Glutamatergic neuron (in vitro differentiated cells): ENCODE measurements around the gene ANTKMT. TPM values are rescaled to one million over a fixed set of nuclear protein-coding genes. Genes with fewer than 3 reads are reported as not detected.
A peak's percentile ranks its signal among the peaks of the same experiment; 100 is the strongest.

ENCODE experiments used
- DNase-seq: peaks from one replicate; pipeline ENCODE4 v3.0.0; 2022
- H3K27ac Mint-ChIP-seq: one replicate; pipeline ENCODE4 v1.8.0; 2020; ENCODE audit warnings: mild to moderate bottlenecking, mixed read lengths, inconsistent platforms; ENCODE audit not compliant: unreplicated experiment
- H3K27me3 Mint-ChIP-seq: one replicate; pipeline ENCODE4 v1.8.0; 2020; ENCODE audit warnings: mild to moderate bottlenecking, moderate library complexity, mixed read lengths, inconsistent platforms; ENCODE audit not compliant: unreplicated experiment
- H3K36me3 Mint-ChIP-seq: one replicate; pipeline ENCODE4 v1.8.0; 2020; ENCODE audit warnings: mild to moderate bottlenecking, mixed read lengths, inconsistent platforms; ENCODE audit not compliant: unreplicated experiment
- H3K4me1 Mint-ChIP-seq: one replicate; pipeline ENCODE4 v1.8.0; 2020; ENCODE audit warnings: mild to moderate bottlenecking, low read depth, mixed read lengths, inconsistent platforms; ENCODE audit not compliant: unreplicated experiment
- H3K4me3 Mint-ChIP-seq: one replicate; pipeline ENCODE4 v1.8.0; 2020; ENCODE audit warnings: mild to moderate bottlenecking, mixed read lengths, inconsistent platforms; ENCODE audit not compliant: unreplicated experiment
- H3K9me3 Mint-ChIP-seq: one replicate; pipeline ENCODE4 v1.8.0; 2020; ENCODE audit warnings: mild to moderate bottlenecking, moderate library complexity, mixed read lengths, inconsistent platforms; ENCODE audit not compliant: unreplicated experiment
- CTCF ChIP-seq: fragments of 200-600 bp; sonication (generic); IDR thresholded peaks from one replicate; pipeline ENCODE4 v1.5.0; 2021; ENCODE audit not compliant: partially characterized antibody, unreplicated experiment
- total RNA-seq: library from RNA; stranded (reverse); fragmentation: NEBNext Ultra II Directional; extraction: Animal tissue kit (Norgen Biotek cat#: 25700); gene quantifications from one replicate; pipeline ENCODE4 v1.2.1, GENCODE V29; 2021; ENCODE audit not compliant: unreplicated experiment

ANTKMT gene
- total RNA-seq, 1 donor from 2014 or later = 61.1 TPM

DNA sequence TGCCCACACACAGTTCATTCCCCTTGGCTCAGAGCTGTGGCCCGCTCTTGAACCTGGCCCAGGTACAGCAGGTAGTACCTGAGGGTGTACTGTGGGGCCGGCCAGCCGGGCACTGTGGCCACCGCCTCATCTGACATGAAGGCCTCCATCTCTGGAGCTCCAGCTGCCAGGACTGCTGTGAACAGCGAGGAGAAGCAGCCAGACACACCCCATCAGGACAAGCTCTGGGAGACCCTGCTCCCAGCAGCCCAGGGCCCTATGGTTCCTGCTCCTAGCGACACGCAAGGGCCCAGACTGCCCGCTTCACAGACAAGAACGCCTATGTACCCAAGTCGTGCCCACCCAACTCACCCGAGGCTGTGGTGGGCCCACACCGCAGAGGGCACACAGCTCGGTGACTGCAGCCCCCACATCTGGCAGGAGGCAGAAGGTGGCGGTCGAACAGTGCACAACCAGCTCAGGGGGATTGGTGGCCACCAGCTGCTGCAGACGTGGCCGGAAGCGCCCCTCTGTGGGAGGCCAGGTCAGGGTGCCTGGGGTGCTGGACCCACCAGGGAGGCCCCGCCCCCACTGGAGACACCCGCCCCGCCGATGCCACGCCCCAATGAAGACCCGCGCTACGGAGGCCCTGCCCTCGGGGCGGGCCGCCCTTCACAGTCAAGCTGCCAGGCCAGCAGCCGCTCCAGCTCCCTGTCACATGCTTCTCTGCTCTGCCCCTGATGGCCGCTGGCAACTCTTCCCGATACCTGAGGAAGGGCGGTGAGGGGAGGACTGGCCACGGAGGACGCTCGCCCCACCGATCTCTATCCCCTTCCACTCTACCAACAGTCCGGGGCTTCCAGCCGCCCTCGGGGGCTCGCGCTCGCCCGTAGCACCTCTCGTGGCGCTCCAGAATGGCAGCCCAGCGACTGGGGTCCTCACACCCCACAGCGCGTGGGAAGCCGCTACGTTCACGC lies 41.8 kb upstream of the ANTKMT start:
- Mint-ChIP-seq H3K9me3 (peaks cover 7% of the 10 kb centered on the region), H3K4me3 (peak overlapping the region; percentile 82), H3K36me3 (no peaks in the 10 kb centered on the region), H3K27ac (peak overlapping the region; percentile 73), H3K27me3 (peaks cover 11% of the 10 kb centered on the region), H3K4me1 (peaks cover 9% of the 10 kb centered on the region)
- TF ChIP-seq CTCF = no peak
- DNase-seq = peak; percentile 79

- peak; percentile 94 for DNase-seq
- H3K9me3 Mint-ChIP-seq = peaks cover 6% of the 10 kb centered on the region
- H3K4me3 Mint-ChIP-seq = peak within 1 kb of the TSS; percentile 84
- H3K4me1 Mint-ChIP-seq = peaks cover 9% of the 10 kb centered on the region
- peaks cover 11% of the 10 kb centered on the region for H3K27me3 Mint-ChIP-seq
- TF ChIP-seq CTCF = no peak
- H3K27ac Mint-ChIP-seq = peak within 1 kb of the TSS; percentile 72
- H3K36me3 Mint-ChIP-seq = no peaks in the 10 kb centered on the region
These were observed 40.9 kb upstream of the ANTKMT start, which contains the start of gene STUB1 for GRCh38 chr16:679814-680624. STUB1 (plus strand) TSS chr16:680410; CDS start chr16:680526, 116 bp downstream.

DNA sequence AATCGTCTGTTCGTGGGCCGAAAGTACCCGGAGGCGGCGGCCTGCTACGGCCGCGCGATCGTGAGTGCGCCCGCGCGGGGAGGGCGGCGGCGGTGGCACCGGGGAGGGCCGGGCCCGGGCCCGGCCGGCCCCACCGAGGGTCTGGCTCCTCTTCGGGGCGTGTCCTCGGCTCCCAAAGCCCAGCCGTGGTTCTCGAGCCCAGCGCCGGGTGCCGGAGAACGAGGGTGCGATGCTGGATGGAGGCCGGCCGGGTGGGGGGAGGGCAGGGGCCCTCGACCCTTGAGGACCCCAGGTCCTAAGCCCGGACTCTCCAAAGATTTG lies 40.4 kb upstream of the ANTKMT start:
- Mint-ChIP-seq H3K27ac (no peak overlapping the region), H3K36me3 (no peaks in the 10 kb centered on the region)
- no peak for TF ChIP-seq CTCF

DNA sequence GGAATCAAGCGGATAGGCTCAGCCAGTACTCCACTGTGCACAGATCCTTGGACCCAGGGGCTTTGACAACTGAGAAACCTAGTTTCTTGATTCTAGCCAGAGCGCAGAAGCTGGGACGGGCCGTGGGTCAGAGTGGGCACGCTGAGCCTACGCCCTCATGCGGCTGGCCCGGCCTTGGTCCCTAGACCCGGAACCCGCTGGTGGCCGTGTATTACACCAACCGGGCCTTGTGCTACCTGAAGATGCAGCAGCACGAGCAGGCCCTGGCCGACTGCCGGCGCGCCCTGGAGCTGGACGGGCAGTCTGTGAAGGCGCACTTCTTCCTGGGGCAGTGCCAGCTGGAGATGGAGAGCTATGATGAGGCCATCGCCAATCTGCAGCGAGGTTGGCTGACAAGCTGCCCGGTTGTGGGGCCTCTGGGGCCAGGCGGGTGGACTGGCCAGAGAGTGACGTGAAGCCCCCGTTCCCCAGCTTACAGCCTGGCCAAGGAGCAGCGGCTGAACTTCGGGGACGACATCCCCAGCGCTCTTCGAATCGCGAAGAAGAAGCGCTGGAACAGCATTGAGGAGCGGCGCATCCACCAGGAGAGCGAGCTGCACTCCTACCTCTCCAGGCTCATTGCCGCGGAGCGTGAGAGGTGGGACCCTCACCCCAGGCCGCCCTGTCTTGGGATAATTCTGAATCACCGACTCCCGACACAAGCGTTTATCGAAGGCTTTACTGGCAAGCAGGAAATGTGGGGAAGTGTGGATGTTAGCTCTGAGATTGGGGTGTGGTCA lies 39.8 kb upstream of the ANTKMT start:
- no peak overlapping the region for H3K27ac Mint-ChIP-seq
- peak overlapping the region; percentile 81 for H3K4me3 Mint-ChIP-seq
- H3K4me1 Mint-ChIP-seq = peaks cover 9% of the 10 kb centered on the region
- no peak for TF ChIP-seq CTCF
- no peaks in the 10 kb centered on the region for H3K36me3 Mint-ChIP-seq
- peaks cover 7% of the 10 kb centered on the region for H3K9me3 Mint-ChIP-seq
- no peak for DNase-seq
- H3K27me3 Mint-ChIP-seq = peaks cover 9% of the 10 kb centered on the region

More for the DNA sequence above, 40.4 kb upstream of the ANTKMT start:
- Mint-ChIP-seq H3K4me3 (peak overlapping the region; percentile 81), H3K4me1 (peaks cover 9% of the 10 kb centered on the region), H3K9me3 (peaks cover 4% of the 10 kb centered on the region), H3K27me3 (peaks cover 9% of the 10 kb centered on the region)
- no peak for DNase-seq
